NCI-H2081 (cell line): Measurements from ENCODE around the gene TOX2.

ENCODE experiments used
- DNase-seq, 2 experiments: peaks; one replicate each; lab custom pipeline; 2025; lab: John Stamatoyannopoulos, UW

The TOX2 gene

DNA sequence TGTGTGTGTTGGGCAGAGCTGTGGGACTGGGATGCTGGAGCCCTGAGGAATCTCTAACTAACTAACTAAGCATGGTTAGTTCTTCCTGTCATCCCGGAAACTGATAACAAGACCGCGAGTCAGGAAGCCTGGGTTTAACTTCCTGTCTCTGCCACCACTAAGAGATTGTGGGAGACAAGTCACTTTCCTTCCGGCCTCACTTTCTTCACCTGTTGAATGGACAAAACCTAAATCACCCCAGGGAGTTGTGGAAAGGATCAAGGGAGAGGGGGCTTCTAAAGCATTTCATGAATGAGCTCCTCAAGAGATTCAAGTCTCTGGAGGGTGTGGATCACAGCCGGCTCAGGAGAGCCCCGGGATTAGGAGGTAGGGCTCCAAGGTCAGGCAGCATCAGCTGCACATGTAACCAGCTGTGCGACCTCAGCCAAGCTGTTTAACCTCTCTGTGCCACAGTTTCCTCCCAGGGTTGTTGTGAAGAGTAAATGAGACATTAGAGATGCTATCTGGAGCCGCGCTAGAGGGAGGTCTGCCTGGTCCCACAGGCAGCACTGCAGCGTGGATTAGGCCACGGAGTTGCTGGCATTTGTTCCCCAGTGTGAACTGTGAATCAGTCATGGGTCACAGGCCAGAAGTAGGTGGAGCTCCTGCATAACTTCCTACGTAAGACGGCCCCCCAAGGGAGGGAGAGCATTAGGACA, 105.1 kb downstream of the TOX2 start:
- DNase-seq, result no peak

DNA sequence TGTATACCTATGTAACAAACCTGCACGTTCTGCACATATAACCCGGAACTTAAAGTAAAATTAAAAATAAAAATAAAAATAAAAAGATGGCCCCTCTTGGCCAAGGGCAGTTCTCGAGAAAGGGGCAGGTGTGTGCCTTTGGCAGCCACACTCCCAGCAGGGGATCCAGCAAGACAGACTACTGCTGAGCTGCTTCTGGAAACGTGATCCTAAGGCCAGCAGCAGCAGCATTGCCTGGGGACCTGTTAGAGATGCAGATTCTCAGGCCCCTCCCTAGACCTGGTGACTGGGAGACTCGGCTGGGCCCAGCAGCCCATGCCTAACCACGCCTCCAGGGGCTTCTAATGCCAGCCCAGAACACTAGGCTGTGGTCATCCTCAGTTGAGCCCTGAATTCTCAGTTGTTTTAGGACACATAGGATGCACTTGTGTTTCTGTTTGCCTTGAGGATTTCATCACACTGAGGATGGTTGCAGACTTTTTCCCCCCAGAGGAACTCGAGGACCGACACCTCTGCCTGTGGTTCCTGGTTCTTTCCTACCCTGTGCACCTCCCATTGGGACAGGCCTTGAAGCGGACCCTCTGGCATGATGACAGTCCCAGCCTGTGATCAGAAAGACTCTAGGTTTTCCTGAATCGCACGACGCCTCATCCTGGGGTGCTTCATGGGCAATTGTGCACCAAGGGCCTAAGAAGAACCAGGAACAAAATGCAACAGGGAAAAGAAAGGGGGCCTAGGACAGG, 105.9 kb downstream of the TOX2 start:
- no peak for DNase-seq

DNA sequence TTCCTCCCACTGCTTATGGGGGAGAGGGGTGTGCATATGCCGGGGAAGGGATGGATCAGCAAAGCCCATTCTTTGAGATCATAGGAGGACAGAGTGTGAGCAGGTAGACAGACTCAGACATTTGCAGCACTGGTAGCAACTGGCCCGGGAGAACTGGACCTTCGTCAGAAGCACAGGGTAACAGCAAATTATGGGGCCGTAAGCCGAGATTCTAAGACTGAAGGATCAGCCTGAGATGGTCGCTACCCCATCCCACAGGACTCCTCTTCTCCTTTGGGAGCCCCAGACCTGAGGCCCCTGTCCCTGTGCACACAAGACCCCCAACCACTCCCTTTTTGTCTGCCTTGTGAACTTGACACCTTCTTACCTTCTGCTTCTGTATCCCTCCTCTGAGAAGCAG, 106.5 kb downstream of the TOX2 start:
- no peak for DNase-seq

DNA sequence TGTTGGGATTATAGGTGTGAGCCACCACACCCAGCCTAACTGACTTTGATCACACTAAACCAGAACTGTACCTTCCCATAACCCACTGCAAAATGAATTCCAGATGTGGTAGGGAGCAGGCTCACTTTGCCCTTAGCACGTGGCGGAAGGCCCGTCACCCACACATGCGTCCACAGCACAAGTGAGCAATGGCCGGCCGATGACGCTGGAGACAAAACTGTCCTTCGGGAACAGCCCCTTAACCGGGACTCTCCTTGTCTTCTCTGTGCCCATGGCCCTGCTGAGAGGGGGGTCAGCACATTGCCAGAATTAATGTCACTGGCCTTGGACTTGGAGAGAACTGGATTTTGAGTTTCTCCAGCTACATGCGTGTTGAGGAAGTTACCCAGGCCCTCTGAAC, 107.2 kb downstream of the TOX2 start:
- no peak for DNase-seq

DNA sequence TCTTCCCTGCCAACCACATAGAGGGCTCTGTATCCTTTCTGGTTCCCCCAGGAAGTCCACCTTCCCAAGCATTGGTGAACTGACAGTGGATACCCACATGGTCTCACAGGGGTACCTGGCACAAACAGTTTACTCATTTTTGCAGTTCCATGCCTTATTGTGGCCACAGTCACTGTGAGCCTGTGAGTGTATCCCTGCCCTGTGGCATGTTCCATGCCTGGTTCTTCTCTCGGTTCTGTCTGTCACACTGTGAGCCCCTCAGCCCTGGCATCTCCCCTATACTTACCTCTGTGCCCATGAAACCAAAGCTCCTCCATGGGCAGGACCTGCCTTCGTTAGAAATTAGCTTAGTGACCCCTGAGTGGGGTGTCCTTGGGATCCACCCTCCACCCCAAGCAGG, 107.8 kb downstream of the TOX2 start:
- no peak for DNase-seq

DNA sequence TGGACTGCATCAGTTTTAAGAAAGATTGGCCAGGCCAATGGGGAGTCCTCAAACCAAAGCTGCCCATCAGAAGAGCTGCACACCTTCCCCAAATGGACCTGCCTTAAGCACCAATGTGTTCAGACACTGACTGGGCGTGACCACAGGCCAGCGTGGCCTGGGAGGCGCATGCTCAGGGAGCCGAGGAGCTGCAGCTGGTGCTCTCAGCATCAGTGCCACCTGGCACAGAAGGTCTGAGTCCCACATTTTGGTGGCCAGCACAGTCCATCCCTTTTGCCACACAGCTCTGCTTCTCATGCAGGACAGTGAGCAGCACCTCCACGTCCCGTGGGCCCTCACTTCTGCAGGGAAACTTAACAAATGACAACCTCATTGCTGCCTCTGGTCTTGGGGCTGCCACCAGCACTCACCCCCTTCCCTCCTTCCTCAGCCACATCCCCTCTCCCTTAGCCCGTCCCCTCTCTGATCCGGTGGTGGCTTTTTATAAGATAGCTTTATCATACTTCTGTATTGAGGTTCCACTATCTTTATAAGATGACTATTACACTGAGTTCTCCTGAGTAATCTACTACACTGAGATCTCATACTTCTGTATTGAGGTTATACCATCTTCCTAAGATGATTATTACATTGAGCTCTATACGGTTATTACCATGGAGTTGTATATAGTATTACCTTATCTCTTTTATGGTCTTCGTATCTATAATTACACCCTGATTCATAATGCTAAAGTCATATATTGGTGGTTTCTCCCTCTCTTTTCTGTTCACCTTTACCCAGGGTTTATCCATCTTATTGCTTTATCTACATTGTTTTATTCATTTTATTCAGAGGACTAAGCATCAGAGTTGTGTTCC, 109.1 kb downstream of the TOX2 start:
- DNase-seq, result no peak

DNA sequence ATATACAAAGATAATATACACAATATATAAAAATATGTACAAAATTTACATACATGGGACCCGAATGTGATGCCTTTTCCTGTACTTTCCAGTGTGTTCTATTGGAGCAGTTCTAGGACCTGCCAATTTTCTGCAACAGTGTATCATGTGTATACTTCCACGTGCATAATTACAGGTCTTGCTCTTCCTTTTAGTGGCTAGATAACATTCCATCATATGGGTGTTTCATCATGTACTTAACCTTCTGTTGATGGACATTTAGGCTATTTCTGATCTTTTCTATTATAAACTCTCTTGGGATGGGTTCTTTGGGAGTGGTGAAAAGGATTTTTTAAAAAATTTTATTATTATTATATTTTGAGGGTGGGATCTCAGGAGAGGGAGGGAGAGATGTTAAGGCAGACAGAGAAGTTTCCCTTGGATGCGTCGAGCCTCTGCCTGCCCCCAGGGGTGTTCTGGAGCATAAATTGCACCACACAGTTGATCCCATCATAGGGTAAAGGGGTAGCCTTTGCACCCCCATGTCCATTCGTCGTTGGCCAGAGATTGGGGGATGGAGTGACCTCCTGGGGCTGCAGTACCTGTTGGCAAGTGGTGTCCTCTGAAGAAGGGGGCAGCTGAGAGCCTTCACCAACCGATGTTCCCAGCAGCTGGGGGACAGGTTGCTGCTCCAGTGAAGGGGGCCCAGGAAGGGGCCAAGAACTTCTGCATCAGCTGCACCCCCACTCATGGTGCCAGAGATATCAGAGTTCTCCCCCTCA, 110.3 kb downstream of the TOX2 start:
- DNase-seq, result no peak

DNA sequence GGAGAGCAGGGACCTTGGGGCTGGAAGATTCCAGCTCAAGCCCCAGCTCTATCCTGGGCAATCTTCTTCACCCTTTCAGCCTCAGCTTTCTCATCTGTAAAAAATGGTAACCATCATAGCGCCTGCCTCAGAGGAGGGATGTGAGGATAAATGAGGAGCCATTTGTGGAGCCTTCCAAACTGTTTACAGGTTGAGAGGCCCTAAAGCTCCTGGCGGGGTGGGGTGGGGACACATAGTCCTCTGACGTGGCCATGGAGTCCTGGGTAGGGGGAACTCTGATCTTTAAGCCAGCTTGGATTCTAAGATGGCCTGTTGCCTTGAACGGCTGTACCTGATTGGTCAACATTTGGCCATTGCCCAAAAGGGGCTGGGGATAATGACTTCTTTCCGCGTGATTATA, 111.1 kb downstream of the TOX2 start:
- no peak for DNase-seq

DNA sequence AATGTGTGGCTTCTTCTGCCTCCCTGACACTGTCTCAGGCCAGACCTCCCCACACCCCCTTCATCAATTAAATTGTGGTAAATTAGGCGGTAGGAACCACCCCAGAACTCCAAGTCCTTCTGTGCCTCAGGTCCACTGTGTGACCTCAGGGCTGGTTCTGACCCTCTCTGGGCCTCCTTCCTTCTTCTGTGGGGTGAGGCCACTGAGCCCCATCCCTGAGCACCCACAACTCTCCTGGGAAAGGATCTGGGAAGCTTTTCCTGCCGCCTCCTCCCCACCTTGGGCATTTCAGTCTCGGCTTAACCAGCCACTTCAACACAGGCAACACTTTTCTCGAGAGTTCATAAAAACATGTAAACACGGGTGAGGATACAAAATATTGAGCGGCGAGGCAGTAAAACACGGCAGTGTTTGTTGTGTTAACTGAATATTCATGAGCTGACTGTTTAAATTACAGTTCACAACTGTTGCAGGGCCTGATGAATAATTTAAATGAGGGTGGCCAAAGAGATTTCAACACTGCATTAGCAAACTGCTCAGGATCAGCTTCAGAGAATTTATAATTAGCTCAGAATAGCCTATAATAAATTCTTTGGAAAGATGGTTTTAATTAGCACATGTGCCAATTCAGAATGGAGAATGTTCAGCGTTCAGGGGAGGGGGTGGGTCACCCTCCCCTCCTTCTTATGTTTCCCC, 112.1 kb downstream of the TOX2 start:
- DNase-seq, result no peak

DNA sequence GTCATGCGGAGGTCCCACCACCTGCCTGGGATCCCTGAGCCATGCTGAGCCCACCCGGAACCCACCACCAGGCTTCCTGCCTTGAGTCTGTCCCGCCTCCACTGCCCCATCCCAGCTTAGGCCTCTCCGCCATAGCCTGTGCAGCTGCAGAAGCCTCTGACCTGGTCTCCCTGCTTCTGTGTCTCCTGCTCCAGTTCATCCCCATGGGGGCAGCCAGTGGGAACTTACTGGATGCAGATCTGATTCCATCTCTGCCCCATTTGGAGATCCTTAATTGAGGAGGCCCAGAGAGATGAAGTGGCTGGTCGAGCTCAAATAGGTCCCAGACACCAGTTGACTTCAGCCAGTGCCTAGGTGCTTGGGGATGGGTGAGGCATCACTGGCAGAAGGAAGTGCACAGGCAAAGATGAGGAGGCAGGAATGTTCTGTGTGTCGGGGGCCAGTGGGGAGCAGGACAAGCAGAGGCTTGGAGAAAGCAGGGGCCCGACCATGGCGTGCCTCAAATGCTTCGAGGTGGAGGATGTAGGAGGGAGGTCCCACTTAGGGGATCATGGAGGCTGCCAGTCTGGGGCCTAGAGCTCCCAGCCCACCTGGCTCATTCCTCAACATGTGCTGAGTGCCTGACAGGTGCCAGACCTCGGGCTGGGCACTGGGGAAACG, 112.8 kb downstream of the TOX2 start:
- no peak for DNase-seq

DNA sequence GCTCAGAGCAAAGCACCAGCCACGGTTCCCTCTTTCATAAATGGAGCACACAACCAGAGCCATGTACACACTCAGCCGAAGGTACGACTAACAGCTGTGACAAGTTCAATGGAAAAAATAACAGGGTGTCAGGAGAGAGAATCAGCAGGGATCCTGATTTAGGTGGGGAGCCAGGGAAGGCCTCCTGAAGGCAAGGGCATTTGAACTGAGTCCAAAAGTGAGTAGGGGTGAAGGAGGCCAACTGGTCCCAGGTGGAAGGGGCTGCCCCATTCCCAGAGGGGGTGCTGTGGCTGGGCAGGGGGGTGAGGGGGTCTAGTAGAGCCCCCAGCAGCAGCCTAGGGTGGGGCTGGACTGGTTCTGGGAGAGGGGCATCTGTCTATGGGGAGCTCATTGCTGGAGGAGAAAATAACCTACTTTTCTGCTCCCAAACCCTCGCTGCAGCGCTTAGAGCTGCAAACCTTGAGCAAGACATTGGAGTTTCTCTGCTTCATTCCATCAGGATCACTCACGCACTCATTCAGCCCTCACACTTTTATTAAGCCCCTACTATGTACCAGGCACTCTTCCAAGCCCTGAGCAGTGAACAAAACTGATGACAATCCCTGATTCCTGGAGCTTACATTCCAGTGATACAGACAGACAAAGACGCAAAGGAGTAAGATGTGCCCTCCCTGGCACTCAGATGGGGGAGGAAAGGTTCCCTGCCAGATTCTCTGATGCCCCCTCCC, 113.5 kb downstream of the TOX2 start:
- DNase-seq, result no peak

DNA sequence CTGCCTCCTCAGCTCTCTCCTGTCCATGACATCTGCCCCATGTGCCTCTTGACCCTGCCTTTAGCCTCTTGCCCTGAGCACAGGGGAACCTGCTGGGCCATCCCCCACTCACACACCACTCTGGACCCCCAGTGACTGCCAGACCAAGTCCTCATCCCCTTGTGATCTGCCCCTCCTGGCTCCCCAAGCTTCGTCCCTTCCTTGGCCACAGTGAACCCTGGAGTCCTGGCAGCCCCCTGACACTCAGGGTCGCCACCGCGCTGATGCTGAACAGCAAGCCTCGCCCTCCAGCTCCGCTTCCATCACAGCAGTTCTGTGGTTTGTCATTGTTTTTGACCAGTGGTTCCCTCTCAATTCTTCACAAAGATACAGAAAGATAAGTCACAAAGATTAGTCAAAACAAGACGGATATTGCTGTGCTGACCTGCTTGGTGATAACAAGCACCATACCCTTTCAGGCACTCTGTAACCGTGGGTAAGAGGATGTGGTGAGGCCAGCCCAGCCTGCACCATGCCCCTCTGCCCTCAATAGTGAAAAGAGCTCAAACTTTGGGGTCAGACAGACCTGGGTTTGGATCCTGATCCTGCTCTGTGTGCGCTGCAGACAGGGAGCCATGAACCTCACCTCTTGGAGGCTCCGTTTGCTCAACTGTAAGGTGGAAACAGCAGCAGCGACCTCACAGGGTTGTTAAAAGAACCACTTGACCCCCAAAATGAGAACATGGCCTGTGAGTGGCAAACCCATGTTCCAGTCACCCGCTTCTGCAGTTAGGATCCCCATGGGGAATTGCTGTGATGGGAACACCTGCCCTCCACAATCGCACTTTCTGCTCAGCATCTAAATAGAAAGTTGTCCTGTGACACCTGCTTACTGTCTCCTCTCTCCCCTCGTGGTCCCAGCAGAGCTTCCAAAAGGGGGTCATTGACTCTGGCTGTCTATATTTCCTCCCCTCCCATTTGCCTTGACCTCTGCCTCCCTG, 114.5 kb downstream of the TOX2 start:
- DNase-seq, result no peak

DNA sequence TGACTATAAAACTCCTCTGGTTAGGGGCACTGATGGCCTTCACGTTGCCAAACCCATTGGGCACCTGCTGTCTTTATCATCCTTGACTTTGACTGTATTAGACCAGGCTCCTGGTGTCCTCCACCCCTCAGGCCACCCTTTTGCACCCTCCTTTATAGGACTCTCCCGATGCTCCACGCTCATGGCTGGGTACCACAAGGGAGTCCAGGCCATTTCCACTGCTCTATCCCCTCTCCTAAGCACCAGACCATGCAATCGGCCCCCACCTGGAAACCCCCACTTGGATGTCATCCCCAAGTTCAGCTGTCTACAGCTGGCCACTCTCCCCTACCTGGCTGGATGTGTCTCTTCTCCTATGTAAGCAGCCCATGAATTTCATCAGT, 115.2 kb downstream of the TOX2 start:
- no peak for DNase-seq

DNA sequence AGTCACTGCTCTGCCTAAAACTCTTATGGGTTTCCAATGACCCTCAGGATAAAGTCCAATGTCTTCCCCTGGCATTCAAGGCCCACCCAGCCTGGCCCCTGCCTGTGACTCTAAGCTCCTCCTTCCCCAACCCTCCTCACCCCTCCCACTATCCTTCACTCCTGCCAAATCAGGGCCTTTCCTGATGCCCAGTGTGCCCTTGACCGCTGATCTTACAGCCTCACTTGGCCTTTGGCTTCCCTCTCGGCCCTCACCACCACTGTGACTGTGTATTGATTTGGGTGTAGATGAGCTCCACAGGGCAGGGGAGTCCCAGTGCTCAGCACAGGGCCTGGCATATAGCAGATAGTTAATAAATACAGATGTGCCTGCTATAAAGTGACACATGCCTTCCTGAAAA, 115.7 kb downstream of the TOX2 start:
- no peak for DNase-seq

DNA sequence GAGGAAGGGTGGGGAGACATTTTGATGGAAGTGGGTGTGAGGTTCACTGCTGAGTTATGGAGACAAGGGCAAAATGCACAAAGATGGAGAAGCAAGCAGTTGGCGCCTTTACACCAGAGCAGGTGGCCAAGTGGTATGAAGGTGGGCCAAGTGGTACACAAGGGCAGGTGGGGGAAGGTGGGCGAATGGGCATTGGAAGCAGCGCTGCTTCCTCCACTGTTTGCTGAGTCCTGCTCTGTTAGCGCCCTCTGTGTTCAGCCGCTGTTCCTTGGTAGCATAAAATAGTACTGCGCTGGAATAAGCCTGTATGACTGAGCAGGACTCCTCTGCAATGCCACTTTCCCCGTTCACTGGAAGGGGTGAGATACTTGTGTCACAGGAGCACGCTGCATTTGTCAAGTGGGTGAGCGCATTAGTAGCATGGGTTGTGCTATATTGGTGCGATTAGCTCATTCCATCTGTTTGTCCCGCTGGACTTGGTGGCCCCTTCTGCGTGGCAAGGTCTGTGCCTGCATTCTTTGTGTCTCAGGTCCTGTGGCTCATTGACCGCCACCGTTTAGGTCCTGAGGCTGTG, 116.4 kb downstream of the TOX2 start:
- DNase-seq, result no peak

DNA sequence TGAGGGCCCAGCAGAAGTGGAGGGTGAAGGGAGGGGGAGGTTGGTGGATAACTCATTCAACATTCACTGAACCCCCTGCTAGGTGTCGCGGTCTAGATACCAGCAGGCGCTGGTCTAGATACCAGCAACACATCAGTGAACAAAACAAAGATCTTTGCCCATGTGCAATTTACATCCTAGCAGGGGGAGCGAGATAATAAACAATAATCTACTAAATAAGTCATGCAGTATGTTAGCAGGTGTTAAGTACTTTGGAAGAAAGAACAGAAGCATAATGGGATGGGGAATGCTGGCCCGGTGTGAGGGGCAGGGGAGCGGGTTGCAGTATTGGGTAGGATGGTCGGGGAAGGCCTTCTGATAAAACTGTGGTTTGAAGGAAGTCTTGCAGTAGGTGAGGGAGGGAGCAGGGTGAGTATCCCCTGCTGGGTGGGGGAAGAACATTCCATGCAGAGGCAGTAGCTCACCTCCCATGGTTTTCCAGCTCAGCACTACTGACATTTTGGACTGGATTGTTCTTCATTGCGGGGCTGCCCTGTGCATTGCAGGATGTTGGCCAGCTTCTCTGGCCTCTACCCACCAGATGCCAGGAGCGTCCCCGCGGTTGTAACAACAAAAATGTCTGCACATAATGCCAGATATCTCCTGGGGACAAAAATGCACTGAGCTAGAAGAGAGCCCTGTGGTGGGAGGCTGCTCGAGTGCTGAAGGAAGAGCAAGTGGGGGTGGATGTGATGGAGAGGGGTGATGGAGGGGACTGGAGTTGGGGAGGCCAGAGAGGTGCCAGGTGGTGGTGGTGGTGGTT, 117.3 kb downstream of the TOX2 start:
- no peak for DNase-seq

DNA sequence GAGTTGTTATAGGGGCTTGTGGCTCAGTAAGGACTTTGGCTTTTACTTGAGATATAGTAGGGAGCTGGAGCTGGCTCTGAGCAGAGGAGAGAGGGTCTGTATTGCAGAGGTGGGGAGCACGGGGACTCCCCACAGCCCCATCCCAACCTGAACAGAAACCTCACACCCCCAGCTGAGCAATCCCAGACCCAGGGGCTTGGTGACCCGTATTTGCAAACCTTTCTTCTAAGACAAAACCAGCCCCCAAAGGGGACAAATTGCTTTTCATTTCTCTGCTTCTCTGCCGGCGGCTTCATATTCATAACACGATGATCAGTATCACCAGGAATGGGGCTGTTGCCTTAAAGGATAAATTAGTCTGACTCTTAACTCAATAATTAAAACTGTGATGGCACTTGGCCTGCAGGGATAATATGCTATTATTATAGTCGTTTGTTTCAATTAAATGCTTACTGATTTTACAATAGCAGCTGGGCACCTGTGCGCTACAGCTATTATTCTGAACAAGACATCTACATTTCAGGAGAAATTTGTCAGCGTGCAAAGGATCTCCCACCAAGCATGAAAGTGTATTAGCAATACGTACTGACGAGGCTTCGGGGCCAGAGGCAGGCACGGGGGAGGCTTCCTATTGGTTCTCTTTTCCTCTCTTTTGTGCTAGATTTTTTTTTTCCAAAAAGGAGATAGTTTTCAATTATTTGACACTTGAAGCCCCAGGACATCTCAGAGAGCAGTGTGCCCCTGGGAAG, 118.1 kb downstream of the TOX2 start:
- DNase-seq, result no peak
